NCI-H2196 (cell line): ENCODE data around the gene DGUOK.

Experiments
- DNase-seq: peaks from one replicate; lab custom pipeline; 2025; ENCODE audit not compliant: unreplicated experiment; lab: John Stamatoyannopoulos, UW

Gene DGUOK

DNA sequence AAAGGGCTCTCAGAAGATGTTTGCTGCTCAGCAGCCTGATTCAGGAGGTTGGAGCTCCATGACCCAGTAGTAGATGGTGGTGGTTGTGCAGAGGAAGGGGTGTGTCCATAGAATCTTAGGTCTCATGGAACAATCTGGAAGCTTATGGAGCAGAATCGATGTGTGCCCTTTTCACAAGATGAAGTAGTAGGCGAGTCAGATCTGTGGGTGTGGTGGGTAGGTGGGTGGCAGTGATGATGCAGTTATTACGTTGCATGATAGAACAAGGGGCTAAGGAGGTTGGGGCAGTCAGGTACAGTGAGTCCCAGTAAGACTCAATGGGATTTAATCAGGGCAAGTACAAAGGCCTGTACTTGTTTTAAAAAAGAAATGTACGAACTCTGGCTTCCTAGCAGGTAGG is 67.1 kb downstream of the DGUOK start:
- DNase-seq = no peak

- DNase-seq = no peak
Measured at GRCh38 chr2:73994178-73994831, 67.6 kb downstream of the DGUOK start.

GRCh38 chr2:73995810-73996209 is 69.1 kb downstream of the DGUOK start:
- no peak for DNase-seq

GRCh38 chr2:73997813-73998212 is 71.1 kb downstream of the DGUOK start:
- DNase-seq = no peak

GRCh38 chr2:73998451-73998850 is 71.8 kb downstream of the DGUOK start:
- no peak for DNase-seq

GRCh38 chr2:73998933-73999332 is 72.3 kb downstream of the DGUOK start:
- no peak for DNase-seq

- DNase-seq = no peak
Measured at GRCh38 chr2:73999881-74000597, 73.4 kb downstream of the DGUOK start.

- no peak for DNase-seq
Measured at GRCh38 chr2:74000666-74001065, 74.0 kb downstream of the DGUOK start.

DNA sequence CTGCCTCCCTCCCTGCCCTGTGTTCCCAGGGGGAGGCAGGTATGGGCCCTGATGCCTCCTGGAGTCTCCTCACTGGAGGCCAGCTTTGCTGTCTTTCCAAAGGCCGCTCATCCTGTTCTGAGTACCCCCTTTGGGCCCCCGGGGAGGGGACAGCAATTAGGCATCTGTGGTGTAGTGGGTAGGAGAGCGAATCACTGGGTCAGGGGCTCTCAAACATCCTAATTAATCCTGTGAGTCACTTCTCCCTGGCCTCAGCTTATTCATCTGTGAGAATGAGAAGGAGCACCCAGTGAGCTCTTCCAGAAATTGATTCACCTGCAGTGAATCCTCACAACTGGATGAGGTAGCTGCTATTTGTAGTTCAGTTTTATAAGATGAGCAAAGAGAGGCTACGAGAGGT is 74.4 kb downstream of the DGUOK start:
- no peak for DNase-seq

GRCh38 chr2:74001781-74002504 is 75.3 kb downstream of the DGUOK start:
- no peak for DNase-seq

DNA sequence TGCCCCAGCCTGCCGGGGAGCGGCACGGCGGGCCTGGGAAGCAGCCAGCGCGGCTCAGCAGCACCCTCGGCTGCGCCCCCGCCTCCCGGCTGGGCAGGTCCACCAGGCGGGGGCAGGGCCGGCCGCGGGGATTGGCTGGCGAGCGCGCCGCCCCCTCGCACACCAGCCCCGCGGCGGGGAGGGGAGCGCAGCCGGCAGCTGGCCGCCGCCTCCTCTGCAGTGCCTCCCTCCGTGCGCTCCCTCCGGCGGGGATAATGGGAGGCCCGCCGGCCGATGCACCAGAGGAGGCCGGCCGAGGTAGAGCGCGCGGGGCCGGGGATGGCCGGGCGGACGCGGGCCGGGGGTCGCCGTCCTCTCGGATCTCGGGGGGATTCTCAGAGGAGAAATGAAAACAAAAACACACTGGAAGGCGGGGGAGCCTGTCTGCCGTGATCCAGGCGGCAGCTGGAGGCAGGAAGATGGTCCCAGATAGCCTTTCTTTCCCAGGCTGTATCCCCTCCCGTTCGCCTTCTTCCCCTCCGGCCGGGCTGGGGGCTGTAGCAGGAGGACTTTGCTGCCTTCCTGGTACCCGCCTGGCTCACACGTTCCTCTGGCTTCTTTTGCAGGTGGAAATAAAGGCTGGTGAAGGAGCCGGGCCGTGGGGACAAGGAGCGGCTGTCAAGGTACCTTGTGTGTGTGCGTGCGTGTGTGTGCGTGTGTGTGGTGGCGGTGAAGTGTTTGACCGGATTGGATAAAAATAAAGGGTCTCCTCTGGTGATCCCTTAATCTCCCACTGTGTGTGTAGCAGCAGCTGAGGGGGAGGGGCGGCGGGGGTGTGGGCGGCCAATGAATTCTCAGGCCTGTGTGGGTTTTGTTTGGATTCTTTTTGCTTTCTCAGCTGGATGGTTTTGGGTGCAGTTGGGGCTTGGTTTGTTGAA is 76.1 kb downstream of the DGUOK start:
- peak; percentile 72 for DNase-seq

DNA sequence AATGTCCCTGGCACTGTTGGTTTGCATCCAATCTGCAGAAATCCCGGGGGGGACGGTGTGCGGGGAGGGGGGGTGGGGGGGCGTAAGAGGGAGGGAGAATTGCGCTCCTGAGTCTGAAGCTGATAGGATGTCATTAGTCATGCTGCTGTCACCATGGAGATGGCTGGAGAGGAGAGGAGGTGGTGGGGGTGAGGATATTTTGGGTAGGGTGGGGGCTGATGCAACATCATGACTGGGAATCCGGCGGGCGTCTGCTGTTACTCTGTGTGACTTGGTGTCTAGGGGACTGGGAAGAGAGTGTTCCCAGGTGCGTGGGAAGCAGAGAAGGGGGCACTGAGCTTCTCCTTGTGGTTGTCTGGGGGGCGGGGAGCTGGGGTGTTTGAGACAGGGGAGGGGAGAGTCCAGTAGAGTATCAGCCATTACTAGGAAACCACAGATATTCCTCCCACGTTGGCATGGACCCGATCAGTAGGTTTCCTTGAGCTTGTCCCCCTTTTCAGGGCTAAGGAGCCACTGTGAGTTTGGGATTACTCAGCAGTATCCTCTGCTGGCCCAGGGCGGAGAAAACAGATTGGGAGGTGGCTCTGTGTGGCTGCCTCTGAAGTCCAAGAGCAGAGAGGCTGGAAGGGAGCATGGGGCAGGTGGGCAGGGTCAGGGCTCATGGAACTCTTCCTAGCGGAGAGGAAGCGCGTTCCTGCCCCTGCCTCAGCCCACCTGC is 77.0 kb downstream of the DGUOK start:
- no peak for DNase-seq

GRCh38 chr2:74004212-74005182 is 77.8 kb downstream of the DGUOK start:
- no peak for DNase-seq

DNA sequence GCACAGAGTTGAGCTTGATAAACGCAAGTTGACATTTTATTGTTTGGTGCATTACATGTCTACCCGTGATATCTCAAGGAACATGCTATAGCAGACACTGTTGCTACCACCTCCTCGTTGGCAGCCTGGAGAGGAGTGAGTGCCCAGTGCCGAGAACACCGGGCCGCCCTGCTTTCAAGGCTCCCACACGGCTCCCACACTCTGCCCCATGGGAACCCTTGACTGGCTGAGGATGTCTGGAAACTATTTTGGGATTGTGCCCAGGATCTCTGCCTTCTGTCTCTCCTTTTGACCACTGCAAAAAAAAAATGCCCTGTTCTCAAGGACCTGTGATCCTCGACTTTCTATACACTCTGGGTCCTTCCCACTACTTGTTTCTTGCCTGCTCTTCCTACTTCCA is 79.1 kb downstream of the DGUOK start:
- no peak for DNase-seq

- no peak for DNase-seq
Measured at GRCh38 chr2:74006459-74006858, 79.8 kb downstream of the DGUOK start.

DNA sequence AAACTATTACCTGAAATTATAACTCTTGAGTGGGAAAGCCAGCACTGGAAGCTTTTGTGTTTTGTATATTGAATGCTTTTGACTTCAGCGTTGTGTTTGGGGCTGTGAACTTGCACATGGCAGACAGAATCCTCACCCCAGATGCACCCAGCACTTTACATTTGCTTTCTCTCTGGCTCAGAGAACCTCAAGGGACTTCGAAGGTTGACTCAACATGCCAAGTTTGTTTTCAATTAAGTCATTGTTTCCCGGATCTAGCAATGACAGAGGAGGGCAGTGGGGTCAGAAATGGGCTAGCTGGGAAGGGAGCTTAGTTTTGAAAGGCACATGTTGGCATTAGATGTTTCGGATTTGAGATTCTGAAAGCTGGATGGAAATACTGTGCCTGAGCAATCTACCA is 80.4 kb downstream of the DGUOK start:
- no peak for DNase-seq

- DNase-seq = no peak
Measured at GRCh38 chr2:74007711-74008110, 81.0 kb downstream of the DGUOK start.
